NCI-H1105 (cell line): ENCODE data around the gene SART3.
"Not testable (repeated sequence)": the region's sequence is repeated elsewhere in the genome, so short reads cannot be mapped to it uniquely, and the experiment has no call there.

ENCODE experiments used
- DNase-seq: peaks from one replicate; lab custom pipeline; 2025; lab: John Stamatoyannopoulos, UW

Gene SART3

GRCh38 chr12:108581311-108582227 lies 20.6 kb upstream of the SART3 start:
- no peak for DNase-seq

GRCh38 chr12:108580531-108580930 lies 19.6 kb upstream of the SART3 start:
- DNase-seq = no peak

GRCh38 chr12:108578813-108579212 lies 17.8 kb upstream of the SART3 start:
- DNase-seq = no peak

DNA sequence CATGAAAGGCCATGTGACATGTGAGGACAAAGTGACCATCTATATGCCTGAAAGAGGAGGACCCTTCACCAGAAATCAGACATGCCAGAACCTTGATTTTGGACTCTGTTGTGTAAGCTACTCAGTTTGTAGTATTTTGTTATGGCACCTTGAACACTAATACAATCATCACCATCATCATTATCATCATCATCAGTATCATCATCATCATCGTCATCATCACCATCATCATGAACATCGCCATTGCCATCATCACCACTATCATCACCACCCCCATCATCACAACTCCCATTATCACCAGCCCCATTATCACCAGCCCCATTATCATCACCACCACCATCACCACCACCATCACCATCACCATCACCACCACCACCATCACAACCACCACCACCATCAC lies 17.3 kb upstream of the SART3 start:
- no peak for DNase-seq

- no peak for DNase-seq
Measured at GRCh38 chr12:108577458-108577857, 16.5 kb upstream of the SART3 start.

DNA sequence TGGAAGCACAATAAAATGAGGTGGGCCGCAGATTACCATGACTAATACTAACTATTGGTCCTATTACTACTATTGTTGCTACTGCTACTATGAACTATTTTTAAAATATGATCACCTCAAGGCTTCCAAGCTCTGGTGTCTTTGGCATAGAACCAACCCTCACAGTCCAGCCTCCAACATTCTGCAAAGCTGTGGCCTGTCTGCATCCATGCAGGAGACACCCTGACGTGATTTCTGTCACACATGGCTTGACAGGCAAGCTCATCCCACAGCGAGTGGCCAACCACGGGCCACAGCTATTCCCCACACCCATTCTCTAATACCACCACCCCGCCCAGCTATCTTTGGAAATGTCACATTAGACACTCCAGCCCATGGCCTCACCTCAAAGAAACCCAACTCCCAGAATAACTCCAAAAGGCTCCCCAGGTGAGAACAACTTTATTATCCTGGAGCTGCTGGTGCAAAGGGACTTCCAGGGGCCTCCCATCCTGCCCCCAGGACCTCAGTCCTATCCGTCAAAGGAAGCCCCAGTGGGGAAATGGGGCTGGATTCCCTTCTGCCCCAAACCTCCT lies 15.8 kb upstream of the SART3 start:
- DNase-seq = no peak

DNA sequence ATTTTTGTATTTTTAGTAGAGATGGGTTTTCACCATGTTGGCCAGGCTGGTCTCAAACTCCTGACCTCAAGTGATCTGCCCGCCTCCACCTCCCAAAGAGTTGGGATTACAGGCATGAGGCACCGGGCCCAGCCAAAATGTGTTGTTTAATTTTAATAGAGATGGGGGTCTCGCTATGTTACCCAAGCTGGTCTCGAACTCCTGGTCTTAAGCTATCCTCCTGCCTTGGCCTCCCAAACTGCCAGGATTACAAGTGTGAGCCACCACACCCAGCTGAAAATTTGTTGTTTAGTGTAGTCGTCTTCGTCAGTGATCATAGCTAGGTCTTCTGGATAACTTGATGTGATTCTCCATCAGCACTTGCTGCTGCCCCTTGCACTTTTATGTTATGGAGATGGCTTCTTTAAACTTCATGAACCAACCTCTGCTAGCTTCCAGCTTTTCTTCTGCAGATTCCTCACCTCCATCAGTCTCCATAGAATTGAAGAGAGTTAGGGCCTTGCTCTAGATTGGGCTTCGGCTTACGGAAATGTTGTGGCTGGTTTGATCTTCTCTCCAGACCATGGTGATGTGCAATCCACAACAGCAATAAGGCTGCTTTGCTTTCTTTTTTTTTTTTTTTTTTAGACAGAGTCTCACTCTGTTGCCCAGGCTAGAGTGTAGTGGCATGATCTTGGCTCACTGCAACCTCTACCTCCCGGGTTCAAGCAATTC lies 14.4 kb upstream of the SART3 start:
- no peak for DNase-seq

- not testable (repeated sequence) for DNase-seq
Measured at GRCh38 chr12:108574276-108574675, 13.3 kb upstream of the SART3 start.

DNA sequence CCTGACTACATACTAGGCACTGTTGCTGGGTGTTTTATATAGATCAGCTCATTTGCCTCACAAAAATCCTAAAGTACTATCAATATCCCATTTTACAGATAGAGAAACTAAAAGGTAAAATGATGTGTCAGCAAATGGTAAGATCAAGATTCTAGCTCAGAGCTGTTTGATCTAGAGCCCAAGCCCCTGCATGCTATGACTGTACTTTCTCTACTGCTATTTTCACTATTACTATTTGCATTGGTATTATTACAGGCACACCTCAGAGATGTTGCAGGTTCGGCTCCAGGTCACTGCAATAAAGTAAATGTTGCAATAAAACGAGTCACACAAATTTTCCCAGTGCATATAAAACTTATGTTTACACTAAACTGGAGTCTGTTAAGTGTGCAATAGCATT lies 12.3 kb upstream of the SART3 start:
- DNase-seq = no peak

DNA sequence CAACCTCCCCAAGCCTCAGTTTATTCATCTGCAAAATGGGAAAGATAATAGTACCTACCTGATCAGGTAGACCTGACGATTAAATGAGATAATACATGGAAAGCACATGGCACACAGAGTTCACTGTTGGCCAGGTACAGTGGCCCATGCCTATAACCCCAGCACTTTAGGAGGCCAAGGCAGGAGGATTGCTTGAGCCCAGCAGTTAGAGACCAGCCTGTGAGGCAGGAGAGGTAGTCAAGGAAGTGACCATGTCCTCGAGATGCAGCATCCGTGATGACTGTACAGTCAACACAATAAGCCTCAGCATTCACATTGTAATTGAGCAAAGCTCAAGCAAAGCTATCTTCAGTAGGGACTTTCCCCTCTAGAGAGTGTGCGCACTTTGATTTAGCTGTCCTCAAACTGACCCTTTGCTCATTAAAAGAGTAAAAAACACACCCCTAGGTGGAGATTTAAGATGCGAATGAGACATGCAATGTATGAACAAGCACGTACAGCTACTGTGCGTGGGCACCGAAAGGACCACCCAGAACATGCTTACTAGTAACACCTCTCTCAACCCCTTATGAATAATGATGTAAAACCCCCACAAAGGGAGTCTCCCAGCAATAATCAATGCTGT lies 11.3 kb upstream of the SART3 start:
- no peak for DNase-seq

DNA sequence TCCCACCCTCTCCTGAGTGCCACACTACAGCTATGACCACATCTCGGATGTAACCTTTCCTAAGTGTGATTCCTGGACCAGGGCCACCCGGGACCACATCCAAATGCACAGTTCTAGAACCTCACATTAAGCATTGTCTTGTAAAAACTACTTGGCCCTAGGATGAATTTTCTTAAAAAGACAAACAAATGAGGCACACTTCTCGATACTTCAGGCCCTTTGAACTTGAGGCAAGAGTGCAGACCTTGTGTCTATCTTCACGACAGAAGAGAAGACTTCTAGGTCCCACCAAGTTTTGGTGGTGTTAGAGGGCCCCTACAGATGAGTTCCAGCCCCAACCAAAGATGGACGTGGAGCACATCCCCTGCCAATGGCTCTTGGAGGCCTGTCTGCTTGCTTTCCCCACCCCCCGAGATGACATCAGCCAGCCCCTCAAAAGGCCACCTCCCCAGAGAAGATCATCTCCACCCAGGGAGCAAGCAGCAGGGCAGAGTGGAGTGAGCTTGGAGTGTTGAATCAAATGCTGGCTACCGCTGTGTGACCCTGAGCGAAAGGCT lies 10.7 kb upstream of the SART3 start:
- no peak for DNase-seq

- no peak for DNase-seq
Measured at GRCh38 chr12:108570743-108571608, 10.0 kb upstream of the SART3 start.

DNA sequence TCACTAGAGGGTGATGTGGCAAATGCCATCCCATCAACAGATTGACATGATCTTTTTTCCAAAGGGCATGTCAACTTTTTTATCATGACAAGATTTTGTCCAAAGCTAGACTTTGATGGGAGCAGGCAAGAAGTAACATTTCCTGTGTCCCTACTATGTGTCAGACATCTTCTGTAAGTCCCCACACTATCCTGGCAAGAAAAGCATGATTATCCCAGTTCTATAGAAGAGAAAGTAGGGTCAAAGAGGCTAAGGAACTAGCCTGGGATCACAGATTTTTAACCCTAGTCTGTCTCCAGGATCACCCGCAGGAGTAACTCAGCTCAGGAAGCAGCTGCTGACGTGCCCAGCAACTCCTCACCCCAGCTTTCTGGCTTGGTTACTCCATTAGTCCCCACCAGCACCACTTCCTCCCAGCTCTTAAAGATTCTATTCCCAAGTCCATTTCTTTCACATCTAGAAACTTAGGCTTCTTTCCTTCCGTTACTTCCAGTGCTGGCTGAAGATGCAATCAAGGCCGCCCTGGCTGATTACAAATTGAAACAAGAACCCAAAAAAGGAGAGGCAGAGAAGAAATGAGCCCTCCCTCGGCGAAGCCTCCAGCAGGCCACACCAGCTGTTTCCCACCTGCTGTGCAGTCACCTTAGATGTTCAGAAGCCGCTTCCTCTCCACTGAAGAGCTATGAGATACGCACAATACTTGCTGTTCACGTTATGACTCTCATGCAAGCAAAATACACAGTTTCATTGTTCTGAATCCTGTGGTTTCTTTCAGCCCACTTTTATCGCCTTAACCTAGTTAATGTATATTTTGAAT lies 7.6 kb upstream of the SART3 start:
- no peak for DNase-seq

DNA sequence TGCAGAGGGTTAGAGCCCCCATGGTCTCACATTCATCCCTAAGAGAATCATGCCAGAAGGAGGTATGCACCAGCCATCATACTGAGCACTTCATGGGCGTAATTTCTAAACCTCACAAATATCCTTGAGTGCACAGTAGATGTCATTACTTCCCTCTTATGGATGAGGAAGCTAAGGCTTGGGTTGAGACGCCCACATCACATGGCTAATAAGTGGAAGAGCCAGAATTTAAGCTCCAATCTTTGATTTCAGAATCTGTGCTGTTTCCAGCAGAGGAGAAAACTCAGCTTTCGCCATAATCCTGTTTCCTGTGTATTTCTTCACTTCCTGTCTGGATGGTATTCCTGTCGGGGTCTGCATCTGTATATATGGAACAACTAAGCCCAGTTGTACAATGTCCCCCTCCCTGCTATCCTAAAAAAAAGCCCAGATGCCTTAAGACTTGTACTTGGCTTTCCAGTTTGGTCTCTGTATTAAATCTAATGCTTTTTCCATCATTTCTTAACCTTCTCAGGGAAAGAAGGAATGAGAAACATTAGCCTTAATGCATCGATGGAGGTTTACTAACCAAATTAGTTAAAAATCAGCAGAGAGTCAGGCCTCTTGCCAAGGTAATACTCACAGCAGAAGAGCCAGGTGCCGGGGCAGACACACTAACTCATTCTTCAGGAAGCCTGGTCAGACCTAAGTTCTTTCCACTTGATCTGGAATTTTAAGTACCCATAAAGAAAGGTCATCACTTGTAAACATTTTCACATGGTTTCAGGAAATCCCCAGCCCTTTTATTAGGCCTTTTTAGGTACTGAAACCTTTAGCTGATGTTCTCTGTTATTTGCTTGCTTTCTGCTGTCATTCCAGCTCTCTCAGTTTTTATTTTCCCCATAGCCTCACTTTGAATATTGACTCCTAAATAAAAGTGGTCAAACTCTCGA lies 6.7 kb upstream of the SART3 start:
- no peak for DNase-seq

GRCh38 chr12:108566452-108566851 lies 5.5 kb upstream of the SART3 start:
- DNase-seq = no peak

DNA sequence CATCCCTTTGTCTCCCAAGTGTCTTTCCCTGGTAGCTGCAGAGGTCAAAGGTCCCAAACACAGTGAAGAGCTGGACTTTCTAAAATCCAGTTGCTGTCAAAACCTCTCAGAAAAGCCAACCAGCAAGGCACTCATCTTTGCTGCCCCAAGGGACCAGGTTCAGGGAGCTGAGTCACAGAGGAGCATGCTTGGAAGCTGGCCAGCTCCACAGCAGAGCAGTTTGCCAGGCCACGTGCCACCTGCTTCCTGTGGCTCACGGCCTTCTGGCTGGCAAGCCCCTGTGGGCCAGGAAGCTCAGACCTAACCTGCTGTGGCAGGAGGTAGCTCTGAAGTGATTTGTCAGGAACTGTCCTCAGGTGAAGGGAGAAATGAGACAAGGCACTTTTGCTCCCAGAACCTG lies 5.0 kb upstream of the SART3 start:
- peak; percentile 84 for DNase-seq

DNA sequence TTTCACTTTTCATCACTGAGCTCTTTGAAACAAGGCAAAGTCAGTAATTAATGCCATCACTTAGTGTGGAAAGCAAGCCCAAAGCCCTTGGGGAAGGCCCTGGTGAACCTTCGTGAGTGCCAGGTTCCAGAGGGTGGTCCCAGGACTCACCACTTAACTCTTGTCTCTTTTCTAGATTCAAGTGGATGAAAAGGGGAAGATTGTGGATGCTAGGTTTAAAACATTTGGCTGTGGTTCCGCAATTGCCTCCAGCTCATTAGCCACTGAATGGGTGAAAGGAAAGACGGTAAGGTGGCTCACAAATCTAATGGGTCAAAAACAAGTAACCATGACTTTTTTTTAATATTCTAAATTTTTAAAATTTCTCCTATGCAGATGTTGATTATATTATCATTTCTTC lies 4.2 kb upstream of the SART3 start:
- DNase-seq = no peak

- DNase-seq = no peak
Measured at GRCh38 chr12:108564724-108565123, 3.8 kb upstream of the SART3 start.

- no peak for DNase-seq
Measured at GRCh38 chr12:108563804-108564151, 2.8 kb upstream of the SART3 start.
